K562 (cell line): ENCODE results near the gene HCN3. TPM values are rescaled to one million over a fixed set of nuclear protein-coding genes. Genes with fewer than 3 reads are reported as not detected.

Experiments used
- ATAC-seq: fragments of 200-7000 bp; cut with Tn5 transposase; 3 replicates; pipeline ENCODE4 v1.9.1; 2020; ENCODE audit warnings: moderate library complexity
- BruUV-seq: library from RNA; stranded (reverse); fragments of 400-500 nt; replicated peaks from 2 replicates; lab custom pipeline; 2021; lab: Mats Ljungman, UMichigan
- CTCF ChIA-PET: fragments of 300-600 bp; formaldehyde crosslinking; extraction: SDS; loops from one replicate; lab custom pipeline; 2021; ENCODE audit warnings: low intra/inter-chr PET ratio; lab: Yijun Ruan, JAX
- POLR2A ChIA-PET: fragments of 300-600, 350-650 bp; sonication (Branson Sonifier 250); formaldehyde crosslinking; extraction: SDS; loops from one replicate; lab custom pipeline; 2021; ENCODE audit warnings: antibody characterized with exemption, inconsistent platforms; lab: Yijun Ruan, JAX
- DNase-seq, 4 experiments: peaks; one replicate each; pipeline versions ENCODE4 v3.0.0 to v3.0.0-alpha.2; 2011 to 2018; ENCODE audit warnings: low spot score in 3 of 4, mixed read lengths in 3 of 4; ENCODE audit errors: extremely low read depth in 1 of 4
- FAIRE-seq: peaks from 2 replicates; lab custom pipeline; 2011; peaks lifted over from hg19 to GRCh38; lab: Jason Lieb, UNC
- H2AFZ ChIP-seq: 2 replicates; pipeline ENCODE4 v1.6.0; 2011; ENCODE audit warnings: low read depth, low read length, control low read depth, inconsistent platforms
- H3K27ac ChIP-seq: fragments of 200-600 bp; 3 replicates; pipeline ENCODE4 v1.8.0; 2011; ENCODE audit warnings: low read depth, mild to moderate bottlenecking, control low read depth, inconsistent platforms, low read length, moderate library complexity, mixed read lengths; ENCODE audit errors: extremely low read depth
- H3K27me3 ChIP-seq, 2 experiments: fragments of 300-600 bp in 1 of 2; 2 replicates in 1 of 2; 3 replicates in 1 of 2; pipeline versions ENCODE4 v1.6.0 to v1.8.0; 2011; ENCODE audit warnings: inconsistent platforms in 2 of 2, low read length in 2 of 2, mild to moderate bottlenecking in 1 of 2, mixed read lengths in 1 of 2, moderate library complexity in 1 of 2; ENCODE audit not compliant: control insufficient read depth in 2 of 2, insufficient read depth in 2 of 2
- H3K36me3 ChIP-seq: fragments of 300-600 bp; 3 replicates; pipeline ENCODE4 v1.8.0; 2011; ENCODE audit warnings: mild to moderate bottlenecking, low read length, inconsistent platforms; ENCODE audit not compliant: control insufficient read depth, insufficient read depth
- H3K4me1 ChIP-seq, 2 experiments: fragments of 200-600 bp in 1 of 2; replicated peaks in 1 of 2; 2 replicates in 1 of 2; 3 replicates in 1 of 2; pipeline versions ENCODE4 v1.5.1 to v1.8.0; 2011; ENCODE audit warnings: inconsistent platforms in 2 of 2, low read length in 2 of 2, mild to moderate bottlenecking in 1 of 2, mixed read lengths in 1 of 2, moderate library complexity in 1 of 2; ENCODE audit not compliant: control insufficient read depth in 2 of 2, insufficient read depth in 2 of 2
- H3K4me2 ChIP-seq: 2 replicates; pipeline ENCODE4 v1.6.1; 2011; ENCODE audit warnings: low read length, control low read depth, inconsistent platforms, mixed read lengths; ENCODE audit not compliant: insufficient read depth
- H3K4me3 ChIP-seq: fragments of 200-600 bp; sonication (generic), shearing (Covaris generic); 2 replicates; pipeline ENCODE4 v1.5.1; 2016; ENCODE audit warnings: control low read depth, inconsistent platforms
- H3K79me2 ChIP-seq: fragments of 200-600 bp; 3 replicates; pipeline ENCODE4 v1.8.0; 2011; ENCODE audit warnings: low read length, inconsistent platforms; ENCODE audit not compliant: control insufficient read depth, insufficient read depth
- H3K9ac ChIP-seq, 2 experiments: 2 replicates each; pipeline versions ENCODE4 v1.6.0 to v1.6.1; 2011; ENCODE audit warnings: low read depth in 2 of 2, low read length in 2 of 2, control low read depth in 1 of 2, inconsistent platforms in 1 of 2, mild to moderate bottlenecking in 1 of 2, mixed read lengths in 1 of 2; ENCODE audit not compliant: insufficient read depth in 1 of 2
- H3K9me1 ChIP-seq: one replicate; pipeline ENCODE4 v1.6.0; 2011; ENCODE audit warnings: inconsistent platforms, mild to moderate bottlenecking, low read length, moderate library complexity; ENCODE audit not compliant: control insufficient read depth, insufficient read depth
- H3K9me3 ChIP-seq: replicated peaks from 2 replicates; pipeline ENCODE4 v1.5.1; 2011; ENCODE audit warnings: low read depth, low read length, inconsistent platforms; ENCODE audit not compliant: control insufficient read depth, insufficient read depth
- H4K20me1 ChIP-seq: replicated peaks from 2 replicates; pipeline ENCODE4 v1.6.1; 2011; ENCODE audit warnings: low read length, inconsistent platforms, mixed read lengths; ENCODE audit not compliant: control insufficient read depth, insufficient read depth
- CREB1 ChIP-seq, 2 experiments: sonication (generic) in 1 of 2; formaldehyde crosslinking in 1 of 2; IDR thresholded peaks; 2 replicates each; pipeline versions ENCODE4 v1.6.1 to v1.8.0; 2012 to 2022; ENCODE audit warnings: inconsistent platforms in 1 of 2, mild to moderate bottlenecking in 1 of 2, missing genetic modification reagents in 1 of 2, moderate library complexity in 1 of 2
- ELF1 ChIP-seq: fragments of 200-800 bp; sonication (Bioruptor generic); IDR thresholded peaks from 2 replicates; pipeline ENCODE4 v1.6.1; 2016; ENCODE audit warnings: missing genetic modification characterization, missing compliant biosample characterization
- FIP1L1 ChIP-seq: fragments of 200-400 bp; formaldehyde crosslinking; IDR thresholded peaks from 2 replicates; pipeline ENCODE4 v1.6.1; 2018; ENCODE audit warnings: mild to moderate bottlenecking, low read depth, low read length; ENCODE audit not compliant: poor library complexity, severe bottlenecking
- RAD51 ChIP-seq: fragments of 450-650 bp; IDR thresholded peaks from 2 replicates; pipeline ENCODE4 v1.7.1; 2016; ENCODE audit warnings: low read depth, mild to moderate bottlenecking, borderline replicate concordance
- RBBP5 ChIP-seq: fragments of 200-600 bp; sonication (generic); IDR thresholded peaks from 2 replicates; pipeline ENCODE4 v1.6.1; 2012; ENCODE audit warnings: borderline replicate concordance, mild to moderate bottlenecking, low read length, control low read depth, inconsistent platforms; ENCODE audit not compliant: insufficient read depth, poor library complexity, severe bottlenecking
- SOX6 ChIP-seq: fragments of 450-650 bp; IDR thresholded peaks from 2 replicates; pipeline ENCODE4 v1.6.1; 2014; ENCODE audit warnings: mild to moderate bottlenecking
- ZBTB7A ChIP-seq: IDR thresholded peaks from 2 replicates; pipeline ENCODE4 v1.6.1; 2011; ENCODE audit warnings: low read depth, mild to moderate bottlenecking, low read length, moderate library complexity, borderline replicate concordance; ENCODE audit not compliant: control insufficient read depth
- ZBTB8A ChIP-seq: fragments of 450-650 bp; IDR thresholded peaks from 2 replicates; pipeline ENCODE4 v1.6.1; 2018; ENCODE audit warnings: mild to moderate bottlenecking, moderate library complexity; ENCODE audit not compliant: partially characterized antibody
- ZNF318 ChIP-seq, 2 experiments: fragments of 450-650 bp; IDR thresholded peaks; 2 replicates each; pipeline ENCODE4 v1.6.1; 2016; ENCODE audit warnings: mild to moderate bottlenecking in 2 of 2, borderline replicate concordance in 1 of 2, low read depth in 1 of 2, moderate library complexity in 1 of 2
- ZSCAN29 ChIP-seq: fragments of 450-650 bp; IDR thresholded peaks from 2 replicates; pipeline ENCODE4 v1.6.1; 2017
- WGBS: fragments of 100-300 bp; shearing (Covaris generic); methylation state at CpG from one replicate; pipeline ENCODE4 v1.1.6; 2016; ENCODE audit warnings: low coverage, mixed read lengths; ENCODE audit not compliant: insufficient coverage; ENCODE audit errors: missing lambda C conversion rate; 5-methylcytosine and 5-hydroxymethylcytosine counted together
- in situ Hi-C: fragments of 300-500 bp; cut with MboI; formaldehyde crosslinking; loops from 4 replicates; pipeline ENCODE4 v1.15.0; 2018; ENCODE audit warnings: inconsistent platforms, mixed read lengths
- intact Hi-C: fragments of 100-400 bp; cut with micrococcal nuclease; formaldehyde crosslinking; loops from 2 replicates; pipeline ENCODE4 v1.14.2; 2022
- polyA plus RNA-seq, 8 experiments: library from polyadenylated mRNA; depleted of rRNA in 4 of 8; stranded (reverse) in 5 of 8; unstranded in 3 of 8; fragments of >200 nt; fragmentation: Nextera tagmentation in 2 of 8; fragmentation: Illumina TruSeq in 1 of 8; extraction: Ambion mirVana in 2 of 8; extraction: Trizol in 1 of 8; gene quantifications; 2 replicates each; pipeline versions ENCODE4 v1.2.1 to v1.2.3, GENCODE V29; 2011 to 2014; ENCODE audit warnings: inconsistent platforms in 1 of 8, missing spikeins in 1 of 8
- total RNA-seq, 7 experiments: library from RNA; depleted of rRNA in 6 of 7; stranded (reverse); fragments of >200 nt in 6 of 7; fragmentation: Illumina TruSeq in 2 of 7; extraction: Trizol in 2 of 7; gene quantifications; 2 replicates each; pipeline versions ENCODE4 v1.2.1 to v1.2.3, GENCODE V29; 2011 to 2021; ENCODE audit warnings: low replicate concordance in 1 of 7

Gene HCN3
- total and polyA plus RNA-seq, 9 of the 15 experiments (the other 6 are each of a cell fraction or from before 2014, with no cell fraction given), result 0.91 to 9.7 (median 3.9) TPM

GRCh38 chr1:155324037-155324716, 46.9 kb downstream of the HCN3 start:
- peak; percentile 94 to 97 (median 95) for DNase-seq
- WGBS, result 0% methylated on average over 30 of the region's 44 CpGs
- Histone ChIP-seq H3K27ac (peak overlapping the region; percentile 68), H3K9me1 (peaks cover 4% of the 10 kb centered on the region), H4K20me1 (peaks cover 10% of the 10 kb centered on the region; the same call in 1 of the 2 replicates), H3K9me3 (no peaks in the 10 kb centered on the region), H3K9ac (peak overlapping the region; percentile 65 to 95), H2AFZ (peak overlapping the region; percentile 80), H3K36me3 (peaks cover 46% of the 10 kb centered on the region; the same call in 2 of the 3 replicates), H3K4me2 (peak overlapping the region; percentile 93), H3K4me3 (peak overlapping the region; percentile 60), H3K27me3 (no peaks in the 10 kb centered on the region), H3K79me2 (peaks cover 19% of the 10 kb centered on the region), H3K4me1 (peaks cover 17 to 67% of the 10 kb centered on the region in 2 experiments; a peak in 4 of 5 replicates)
- BruUV-seq, result no TSS peak
- peak; percentile 90 for ATAC-seq
- intact Hi-C loops, result loop anchor here (10.0 kb wide), 1 partner anchor 271 kb away; no protein-coding TSS in a partner anchor
- ChIA-PET POLR2A (interaction anchor here (0.7 to 5.7 kb wide), 10 partner anchors 8 to 239 kb away, joined by 3 to 30 read pairs (median 3); partner anchors contain the start of genes ASH1L and SCAMP3), CTCF (interaction anchor here (0.6 to 5.0 kb wide), 7 partner anchors 47 to 845 kb away, joined by 3 to 38 read pairs (median 4); partner anchors contain the start of gene HCN3)
- in situ Hi-C loops, result loop anchor here (25.0 kb wide), 1 partner anchor 1413 kb away; the partner anchor contains the start of genes ISG20L2, METTL25B and MRPL24
- peak; percentile 94 for FAIRE-seq
- TF ChIP-seq ZBTB8A (no peak), ZSCAN29 (no peak), SOX6 (no peak), ELF1 (tag) (peak; percentile 13; the same call in 1 of the 2 replicates), RBBP5 (peak; percentile 54), FIP1L1 (peak; percentile 50), ZNF318 (IDR thresholded peaks at IDR 0.05; ENCODE audit: borderline replicate concordance in 1 of 2, low read depth in 1 of 2) (no peak), ZBTB7A (peak; percentile 7; the same call in 1 of the 2 replicates), RAD51 (peak; percentile 97), CREB1 (IDR thresholded peaks at IDR 0.05) (no peak), CREB1 (CRISPR knock-in tag; IDR thresholded peaks at IDR 0.05) (peak; percentile 51; the same call in 1 of the 2 replicates)
